Measurements from ENCODE around the gene RAB4A.

RAB4A gene

DNA sequence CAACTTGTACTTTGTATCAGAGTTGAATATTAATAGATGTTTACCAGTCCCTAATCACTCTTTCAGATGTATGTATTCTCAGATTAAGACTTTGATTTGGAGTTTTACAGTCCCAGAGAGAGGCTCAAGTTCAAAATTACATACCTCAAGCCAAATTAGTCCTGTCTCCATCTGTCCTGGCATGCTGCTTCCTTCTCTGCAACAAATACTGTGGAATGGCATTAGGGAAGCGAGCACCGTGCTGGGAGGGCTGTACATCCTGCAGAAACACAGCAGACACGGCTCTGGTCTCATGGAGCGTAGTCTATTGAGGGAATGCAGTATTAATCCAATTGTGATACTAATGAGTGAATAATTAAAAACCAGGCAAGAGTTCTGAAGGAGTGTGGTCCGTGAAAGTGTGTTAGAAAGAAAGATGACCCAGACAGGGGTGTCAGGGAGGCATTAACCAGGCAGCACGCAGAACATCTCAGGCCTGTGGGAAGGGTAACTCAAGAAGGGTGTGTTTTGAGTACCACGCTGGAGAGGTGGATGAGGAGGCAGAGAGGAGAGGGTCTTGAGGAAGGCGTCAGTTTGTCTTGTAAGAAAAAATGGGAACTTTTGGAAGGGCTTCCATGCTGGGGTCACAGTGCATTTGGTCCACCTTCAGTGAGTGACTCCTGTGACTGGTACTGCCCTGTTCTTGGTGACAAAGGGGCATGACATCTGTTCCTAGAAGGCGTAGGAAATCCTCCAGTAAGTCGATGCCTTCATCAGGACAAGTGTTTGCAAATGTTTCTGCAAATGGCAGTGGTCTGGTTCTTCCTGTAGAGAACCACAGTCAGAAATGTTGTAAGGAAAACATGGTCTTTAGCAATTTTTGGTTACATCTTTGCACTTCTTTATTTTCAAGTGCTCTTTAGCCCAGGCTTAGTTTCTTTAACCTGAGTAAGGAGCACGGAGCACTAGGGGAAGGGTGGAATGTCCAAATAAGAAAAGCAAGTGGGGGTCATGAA is 1.6 kb downstream of the RAB4A start:
- no peak for DNase-seq
- TF ChIP-seq, protein P1, sequence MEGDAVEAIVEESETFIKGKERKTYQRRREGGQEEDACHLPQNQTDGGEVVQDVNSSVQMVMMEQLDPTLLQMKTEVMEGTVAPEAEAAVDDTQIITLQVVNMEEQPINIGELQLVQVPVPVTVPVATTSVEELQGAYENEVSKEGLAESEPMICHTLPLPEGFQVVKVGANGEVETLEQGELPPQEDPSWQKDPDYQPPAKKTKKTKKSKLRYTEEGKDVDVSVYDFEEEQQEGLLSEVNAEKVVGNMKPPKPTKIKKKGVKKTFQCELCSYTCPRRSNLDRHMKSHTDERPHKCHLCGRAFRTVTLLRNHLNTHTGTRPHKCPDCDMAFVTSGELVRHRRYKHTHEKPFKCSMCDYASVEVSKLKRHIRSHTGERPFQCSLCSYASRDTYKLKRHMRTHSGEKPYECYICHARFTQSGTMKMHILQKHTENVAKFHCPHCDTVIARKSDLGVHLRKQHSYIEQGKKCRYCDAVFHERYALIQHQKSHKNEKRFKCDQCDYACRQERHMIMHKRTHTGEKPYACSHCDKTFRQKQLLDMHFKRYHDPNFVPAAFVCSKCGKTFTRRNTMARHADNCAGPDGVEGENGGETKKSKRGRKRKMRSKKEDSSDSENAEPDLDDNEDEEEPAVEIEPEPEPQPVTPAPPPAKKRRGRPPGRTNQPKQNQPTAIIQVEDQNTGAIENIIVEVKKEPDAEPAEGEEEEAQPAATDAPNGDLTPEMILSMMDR (IDR thresholded peaks at IDR 0.05; ENCODE audit: low read depth, low read length) = no peak
- H3K9me3 ChIP-seq = peaks cover 5% of the 10 kb centered on the region
- H3K36me3 ChIP-seq = no peaks in the 10 kb centered on the region
- no peaks in the 10 kb centered on the region for H3K27me3 ChIP-seq
- peak overlapping the region; percentile 86 for H3K4me3 ChIP-seq (ENCODE audit: low read depth, low read length)
- H3K4me1 ChIP-seq = no peaks in the 10 kb centered on the region

DNA sequence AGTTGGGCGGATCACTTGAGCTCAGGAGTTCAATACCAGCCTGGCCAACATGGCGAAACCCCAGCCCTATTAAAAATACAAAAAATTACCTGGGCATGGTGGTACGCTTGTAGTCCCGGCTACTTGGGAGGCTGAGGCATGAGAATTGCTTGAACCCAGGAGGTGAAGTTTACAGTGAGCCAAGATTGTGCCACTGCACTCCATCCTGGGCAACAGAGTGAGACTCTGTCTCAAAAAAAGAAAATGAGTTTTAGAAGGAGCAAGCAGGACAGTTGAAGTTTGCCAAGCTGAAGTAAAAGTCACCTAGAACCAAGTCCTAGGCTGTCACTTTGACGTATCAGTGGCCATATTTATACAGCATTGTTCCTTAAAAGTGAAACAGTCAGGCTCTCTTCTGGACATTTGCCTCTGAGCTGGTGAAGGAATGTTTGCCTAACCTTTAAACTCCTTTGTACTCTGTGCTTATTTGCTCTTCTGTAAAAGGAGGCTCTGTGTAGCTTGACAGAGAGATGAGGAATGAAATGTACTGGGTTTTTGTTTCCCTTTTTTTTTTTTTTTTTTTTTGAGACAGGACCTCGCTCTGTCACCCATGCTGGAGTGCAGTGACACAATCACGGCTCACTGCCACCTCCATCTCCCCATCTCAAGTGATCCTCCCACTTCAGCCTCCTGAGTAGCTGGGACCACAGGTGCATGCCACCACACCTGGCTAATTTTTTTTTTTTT is 2.8 kb downstream of the RAB4A start:
- H3K9me3 ChIP-seq = peaks cover 5% of the 10 kb centered on the region
- no peaks in the 10 kb centered on the region for H3K27me3 ChIP-seq
- DNase-seq = no peak
- no peaks in the 10 kb centered on the region for H3K36me3 ChIP-seq
- no peak overlapping the region for H3K4me3 ChIP-seq (ENCODE audit: low read depth, low read length)
- TF ChIP-seq, protein P1 (IDR thresholded peaks at IDR 0.05; ENCODE audit: low read depth, low read length) = no peak
- H3K4me1 ChIP-seq = no peaks in the 10 kb centered on the region

DNA sequence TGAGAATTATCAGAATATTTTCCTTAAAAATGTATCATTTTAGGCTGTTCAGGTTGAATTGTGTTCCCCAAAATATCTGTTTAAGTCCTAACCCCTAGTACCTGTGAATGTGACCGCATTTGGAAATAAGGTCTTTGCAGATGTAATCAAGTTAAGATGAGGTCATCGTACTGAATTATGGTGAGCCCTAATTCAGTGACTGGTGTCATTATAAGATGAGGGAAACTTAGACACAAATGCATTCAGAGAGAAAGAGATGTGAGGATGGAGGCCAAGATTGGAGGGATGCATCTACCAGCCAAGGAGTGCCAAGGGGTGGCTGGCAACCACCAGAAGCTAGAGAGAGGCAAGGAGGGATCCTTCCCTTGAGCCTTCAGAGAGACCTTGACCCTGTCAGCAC is 4.1 kb downstream of the RAB4A start:
- no peaks in the 10 kb centered on the region; the same call in 1 of the 2 replicates for H3K4me1 ChIP-seq
- DNase-seq = no peak
- H3K36me3 ChIP-seq = no peaks in the 10 kb centered on the region
- no peaks in the 10 kb centered on the region for H3K27me3 ChIP-seq
- H3K9me3 ChIP-seq = peaks cover 5% of the 10 kb centered on the region
- TF ChIP-seq, protein P1 (IDR thresholded peaks at IDR 0.05; ENCODE audit: low read depth, low read length) = no peak
- H3K4me3 ChIP-seq (ENCODE audit: low read depth, low read length) = no peak overlapping the region

DNA sequence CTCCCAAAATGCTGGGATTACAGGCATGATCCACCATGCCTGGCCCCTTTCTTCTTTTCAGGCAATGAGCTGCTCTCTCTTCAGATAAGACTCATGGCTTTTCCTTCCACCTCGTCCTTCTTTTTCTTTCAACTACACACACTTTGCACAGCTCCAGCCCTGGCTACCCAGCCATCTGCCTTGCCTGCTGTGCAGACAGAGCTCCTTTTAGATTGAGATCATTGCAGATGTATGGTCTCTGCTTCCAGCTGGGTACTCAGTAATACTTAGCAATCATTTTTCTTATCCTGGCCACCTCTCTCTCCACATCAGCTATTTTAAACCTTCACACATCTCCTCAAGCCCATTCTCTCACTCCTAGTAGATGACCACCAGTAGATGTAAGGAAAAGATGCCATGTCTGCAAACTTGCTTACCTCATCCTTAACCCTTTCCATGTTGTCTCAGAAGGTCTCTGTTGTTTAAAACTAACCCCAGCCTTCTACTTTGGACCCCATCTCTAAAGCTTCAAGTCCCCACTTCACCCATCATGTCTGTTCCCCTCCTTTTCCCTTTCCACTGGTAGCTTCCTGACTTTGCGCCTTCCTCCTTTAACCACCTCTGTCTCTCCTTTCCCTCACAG is 7.3 kb downstream of the RAB4A start:
- Histone ChIP-seq H3K36me3 (no peaks in the 10 kb centered on the region), H3K4me1 (no peaks in the 10 kb centered on the region; the same call in 1 of the 2 replicates), H3K27me3 (no peaks in the 10 kb centered on the region), H3K4me3 (ENCODE audit: low read depth, low read length) (no peak overlapping the region), H3K9me3 (no peaks in the 10 kb centered on the region)
- TF ChIP-seq, protein P1 (IDR thresholded peaks at IDR 0.05; ENCODE audit: low read depth, low read length) = no peak
- peak; percentile 23 for DNase-seq

DNA sequence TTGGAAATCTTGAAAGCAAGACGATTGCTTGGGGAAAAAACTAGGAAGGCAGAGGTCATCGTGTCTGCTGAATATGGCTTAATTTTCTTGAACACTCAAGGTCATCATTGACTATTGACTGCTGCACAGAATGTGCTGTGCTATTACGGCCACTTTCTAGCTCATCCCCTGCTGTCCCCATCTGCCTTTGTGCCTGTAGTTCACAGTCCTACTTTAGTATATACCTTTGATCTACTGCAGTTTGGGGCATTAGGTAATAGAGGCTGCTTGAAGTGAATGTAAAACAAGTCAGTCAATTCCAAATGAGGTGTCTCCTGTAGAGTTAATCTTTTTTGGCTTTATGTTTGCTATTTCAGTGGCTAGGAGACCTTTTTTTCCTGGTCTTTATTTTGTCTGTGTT is 8.3 kb downstream of the RAB4A start:
- no peak for DNase-seq

More for the DNA sequence above, 8.3 kb downstream of the RAB4A start:
- Histone ChIP-seq H3K36me3 (no peaks in the 10 kb centered on the region), H3K27me3 (no peaks in the 10 kb centered on the region), H3K4me3 (ENCODE audit: low read depth, low read length) (no peak overlapping the region), H3K4me1 (no peaks in the 10 kb centered on the region; the same call in 1 of the 2 replicates), H3K9me3 (no peaks in the 10 kb centered on the region)
- TF ChIP-seq, protein P1 (IDR thresholded peaks at IDR 0.05; ENCODE audit: low read depth, low read length) = no peak
